HG02588 (cell line): Measurements from ENCODE around the gene METTL1.

Experiments used
- ATAC-seq: cut with Tn5 transposase; IDR thresholded peaks from one replicate; pipeline ENCODE4 v1.9.1; 2021; ENCODE audit warnings: mild to moderate bottlenecking, moderate library complexity; ENCODE audit not compliant: unreplicated experiment

METTL1 gene

GRCh38 chr12:57738661-57739237 lies 33.2 kb downstream of the METTL1 start, which contains the start of gene AGAP2:
TSS of gene AGAP2 (minus strand) at chr12:57738742. CDS start at chr12:57738246, 496 bp downstream.
- ATAC-seq, result no peak

- no peak for ATAC-seq
Measured at GRCh38 chr12:57737467-57738460, 34.1 kb downstream of the METTL1 start.

GRCh38 chr12:57736741-57737466 lies 35.0 kb downstream of the METTL1 start:
- no peak for ATAC-seq

GRCh38 chr12:57735952-57736740 lies 35.8 kb downstream of the METTL1 start:
- ATAC-seq, result no peak

- no peak for ATAC-seq
Measured at GRCh38 chr12:57735198-57735855, 36.6 kb downstream of the METTL1 start.

GRCh38 chr12:57734591-57734990 lies 37.3 kb downstream of the METTL1 start:
- no peak for ATAC-seq

- ATAC-seq, result no peak
Measured at GRCh38 chr12:57733928-57734327, 38.0 kb downstream of the METTL1 start.

GRCh38 chr12:57732726-57733593 lies 38.9 kb downstream of the METTL1 start:
- no peak for ATAC-seq

- no peak for ATAC-seq
Measured at GRCh38 chr12:57732270-57732669, 39.6 kb downstream of the METTL1 start.

- no peak for ATAC-seq
Measured at GRCh38 chr12:57731411-57732080, 40.4 kb downstream of the METTL1 start.

- ATAC-seq, result no peak
Measured at GRCh38 chr12:57730336-57731067, 41.4 kb downstream of the METTL1 start.

GRCh38 chr12:57729321-57729844 lies 42.5 kb downstream of the METTL1 start:
- no peak for ATAC-seq

- no peak for ATAC-seq
Measured at GRCh38 chr12:57727758-57728395, 44.0 kb downstream of the METTL1 start.

GRCh38 chr12:57726884-57727757 lies 44.8 kb downstream of the METTL1 start:
- ATAC-seq, result no peak

GRCh38 chr12:57726151-57726883 lies 45.6 kb downstream of the METTL1 start:
- no peak for ATAC-seq

GRCh38 chr12:57725851-57726150 lies 46.1 kb downstream of the METTL1 start:
- ATAC-seq, result no peak
